H9 (cell line): ENCODE data around the gene ANKRD40. TPM values are rescaled to one million over a fixed set of nuclear protein-coding genes. Genes with fewer than 3 reads are reported as not detected.

ENCODE experiments used
- DNase-seq: peaks from one replicate; pipeline ENCODE4 v3.0.0-alpha.2; 2017
- H2AFZ ChIP-seq: one replicate; pipeline ENCODE4 v1.6.1; 2013; ENCODE audit warnings: mild to moderate bottlenecking, low read length, control low read depth, moderate library complexity
- H2AK5ac ChIP-seq: 2 replicates; pipeline ENCODE4 v1.6.1; 2013; ENCODE audit warnings: low read length, control low read depth, mixed read lengths; ENCODE audit not compliant: insufficient read length
- H2BK120ac ChIP-seq: one replicate; pipeline ENCODE4 v1.6.1; 2013; ENCODE audit warnings: low read depth, mild to moderate bottlenecking, low read length, control low read depth, inconsistent platforms; ENCODE audit not compliant: poor library complexity, severe bottlenecking
- H2BK12ac ChIP-seq: 2 replicates; pipeline ENCODE4 v1.6.1; 2013; ENCODE audit warnings: low read length, control low read depth, mixed read lengths, low read depth; ENCODE audit not compliant: insufficient read length
- H2BK15ac ChIP-seq: 2 replicates; pipeline ENCODE4 v1.6.1; 2013; ENCODE audit warnings: low read depth, low read length, control low read depth
- H2BK20ac ChIP-seq: one replicate; pipeline ENCODE4 v1.6.1; 2013; ENCODE audit warnings: low read depth, mild to moderate bottlenecking, low read length, control low read depth, inconsistent platforms; ENCODE audit not compliant: poor library complexity, severe bottlenecking
- H2BK5ac ChIP-seq: 2 replicates; pipeline ENCODE4 v1.6.1; 2013; ENCODE audit warnings: low read length, control low read depth, mixed read lengths; ENCODE audit not compliant: insufficient read length
- H3K14ac ChIP-seq: 2 replicates; pipeline ENCODE4 v1.6.1; 2013; ENCODE audit warnings: low read length, control low read depth; ENCODE audit not compliant: insufficient read depth
- H3K18ac ChIP-seq: 2 replicates; pipeline ENCODE4 v1.6.1; 2013; ENCODE audit warnings: low read depth, mild to moderate bottlenecking, mixed read lengths, low read length, control low read depth; ENCODE audit not compliant: insufficient read length
- H3K23ac ChIP-seq: 2 replicates; pipeline ENCODE4 v1.6.1; 2013; ENCODE audit warnings: low read length, control low read depth, mixed read lengths, low read depth; ENCODE audit not compliant: insufficient read length
- H3K23me2 ChIP-seq: 2 replicates; pipeline ENCODE4 v1.6.1; 2013; ENCODE audit warnings: low read depth, mild to moderate bottlenecking, mixed read lengths, low read length, control low read depth; ENCODE audit not compliant: insufficient read length, poor library complexity, severe bottlenecking
- H3K27ac ChIP-seq: 2 replicates; pipeline ENCODE4 v1.5.1; 2013; ENCODE audit warnings: low read length, control low read depth, mixed read lengths, low read depth; ENCODE audit not compliant: insufficient read length
- H3K27me3 ChIP-seq: 2 replicates; pipeline ENCODE4 v1.6.1; 2013; ENCODE audit warnings: low read length, control low read depth, inconsistent platforms; ENCODE audit not compliant: insufficient read depth
- H3K4ac ChIP-seq: 2 replicates; pipeline ENCODE4 v1.6.1; 2013; ENCODE audit warnings: low read depth, mild to moderate bottlenecking, control low read depth, inconsistent platforms, low read length, moderate library complexity
- H3K4me1 ChIP-seq: 2 replicates; pipeline ENCODE4 v1.6.1; 2013; ENCODE audit warnings: low read length, control low read depth, inconsistent platforms; ENCODE audit not compliant: insufficient read depth
- H3K4me2 ChIP-seq: 2 replicates; pipeline ENCODE4 v1.6.1; 2013; ENCODE audit warnings: low read length, control low read depth, mixed read lengths; ENCODE audit not compliant: insufficient read length, insufficient read depth
- H3K56ac ChIP-seq: 2 replicates; pipeline ENCODE4 v1.6.1; 2013; ENCODE audit warnings: low read depth, mild to moderate bottlenecking, mixed read lengths, low read length, control low read depth; ENCODE audit not compliant: insufficient read length
- H3K79me1 ChIP-seq: 2 replicates; pipeline ENCODE4 v1.6.1; 2013; ENCODE audit warnings: low read depth, mild to moderate bottlenecking, moderate library complexity, low read length, control low read depth, inconsistent platforms; ENCODE audit not compliant: insufficient read depth, poor library complexity, severe bottlenecking
- H3K79me2 ChIP-seq: 2 replicates; pipeline ENCODE4 v1.6.1; 2013; ENCODE audit warnings: low read length, control low read depth, inconsistent platforms; ENCODE audit not compliant: insufficient read depth
- H3K9ac ChIP-seq: 2 replicates; pipeline ENCODE4 v1.6.1; 2013; ENCODE audit warnings: low read length, control low read depth, mixed read lengths; ENCODE audit not compliant: insufficient read length; ENCODE audit errors: extremely low read depth
- H3K9me3 ChIP-seq: one replicate; pipeline ENCODE4 v1.6.1; 2013; ENCODE audit warnings: low read depth, low read length, inconsistent platforms; ENCODE audit not compliant: control insufficient read depth
- H3T11ph ChIP-seq: one replicate; pipeline ENCODE4 v1.6.1; 2013; ENCODE audit warnings: mild to moderate bottlenecking, low read length, control low read depth, inconsistent platforms
- H4K20me1 ChIP-seq: one replicate; pipeline ENCODE4 v1.6.1; 2013; ENCODE audit not compliant: control insufficient read depth, insufficient read length, insufficient read depth
- H4K5ac ChIP-seq: 2 replicates; pipeline ENCODE4 v1.6.1; 2013; ENCODE audit warnings: low read depth, mild to moderate bottlenecking, mixed read lengths, low read length, control low read depth; ENCODE audit not compliant: insufficient read length
- H4K8ac ChIP-seq: replicated peaks from 2 replicates; pipeline ENCODE4 v1.6.1; 2013; ENCODE audit warnings: low read length, control low read depth, mixed read lengths, low read depth; ENCODE audit not compliant: insufficient read length
- H4K91ac ChIP-seq: 2 replicates; pipeline ENCODE4 v1.6.1; 2013; ENCODE audit warnings: low read depth, mild to moderate bottlenecking, moderate library complexity, mixed read lengths, low read length, control low read depth; ENCODE audit not compliant: insufficient read length
- H3K27ac Mint-ChIP-seq, 3 experiments: 2 replicates in 2 of 3; 3 replicates in 1 of 3; pipeline ENCODE4 v1.8.0; 2020 to 2021; ENCODE audit warnings: mixed read lengths in 3 of 3, mild to moderate bottlenecking in 1 of 3, moderate library complexity in 1 of 3
- H3K27me3 Mint-ChIP-seq: 2 replicates; pipeline ENCODE4 v1.8.0; 2021; ENCODE audit warnings: low read depth, mild to moderate bottlenecking, moderate library complexity, mixed read lengths
- H3K36me3 Mint-ChIP-seq, 3 experiments: 2 replicates in 2 of 3; 3 replicates in 1 of 3; pipeline ENCODE4 v1.8.0; 2020 to 2021; ENCODE audit warnings: low read depth in 3 of 3, mixed read lengths in 3 of 3; ENCODE audit not compliant: insufficient read depth in 1 of 3
- H3K4me1 Mint-ChIP-seq, 2 experiments: 2 replicates each; pipeline ENCODE4 v1.8.0; 2020; ENCODE audit warnings: mixed read lengths in 2 of 2
- H3K4me3 Mint-ChIP-seq, 2 experiments: 2 replicates in 1 of 2; 3 replicates in 1 of 2; pipeline ENCODE4 v1.8.0; 2020 to 2021; ENCODE audit warnings: mild to moderate bottlenecking in 2 of 2, mixed read lengths in 2 of 2, moderate library complexity in 1 of 2
- H3K9me3 Mint-ChIP-seq, 2 experiments: 2 replicates in 1 of 2; 3 replicates in 1 of 2; pipeline ENCODE4 v1.8.0; 2020; ENCODE audit warnings: mild to moderate bottlenecking in 2 of 2, mixed read lengths in 2 of 2, moderate library complexity in 1 of 2
- WGBS: extraction: QIAGEN DNeasy Blood & Tissue Kit; methylation state at CpG from one replicate; pipeline ENCODE4 v1.1.7; 2013; ENCODE audit warnings: missing lambda C conversion rate, low lambda C conversion rate, mixed read lengths; ENCODE audit not compliant: insufficient read length; ENCODE audit errors: extremely low coverage; 5-methylcytosine and 5-hydroxymethylcytosine counted together
- total RNA-seq: library from RNA; stranded (reverse); gene quantifications from 2 replicates; pipeline ENCODE4 v1.2.1, GENCODE V29; 2021
- TF ChIP-seq, protein P1 (sequence below): fragments of 200-600 bp; sonication (generic); conservative IDR thresholded peaks from 3 replicates; pipeline ENCODE4 v1.8.0; 2021; ENCODE audit warnings: antibody characterized with exemption, mild to moderate bottlenecking

ANKRD40 gene
- total RNA-seq, 1 experiment from 2014 or later, result 54.3 TPM

DNA sequence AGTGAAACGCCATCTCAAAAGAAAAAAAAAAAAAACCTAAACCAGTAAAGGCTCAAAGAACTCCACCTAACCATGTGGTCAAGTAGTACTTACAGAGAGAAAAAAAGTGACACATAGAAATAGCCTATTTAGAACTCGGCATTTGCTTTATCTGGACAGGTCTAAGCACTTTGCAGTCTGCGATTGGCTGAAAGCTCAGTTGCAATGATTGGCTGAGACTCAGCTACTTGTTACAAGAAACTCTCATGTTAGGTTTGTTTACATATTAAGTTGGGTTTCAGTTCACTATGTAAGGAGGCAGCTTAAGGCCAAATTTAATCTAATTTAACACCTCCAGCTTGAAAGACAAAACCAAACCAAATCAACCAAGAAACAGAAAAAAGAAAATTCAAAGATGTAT lies 54.0 kb downstream of the ANKRD40 start:
- Histone ChIP-seq H3K9me3 (no peaks in the 10 kb centered on the region), H2BK15ac (no peak overlapping the region), H2BK120ac (no peak overlapping the region), H4K20me1 (no peaks in the 10 kb centered on the region), H3K79me1 (no peaks in the 10 kb centered on the region), H3K23me2 (no peaks in the 10 kb centered on the region), H4K8ac (no peak overlapping the region), H3K4ac (no peak overlapping the region), H2BK20ac (no peak overlapping the region), H4K5ac (no peak overlapping the region), H3T11ph (no peak overlapping the region), H3K4me1 (no peaks in the 10 kb centered on the region), H3K79me2 (no peaks in the 10 kb centered on the region), H3K27ac (no peak overlapping the region), H2AK5ac (no peak overlapping the region), H3K9ac (no peak overlapping the region), H2BK12ac (no peak overlapping the region), H3K23ac (no peak overlapping the region), H2BK5ac (no peak overlapping the region), H4K91ac (no peak overlapping the region), H3K18ac (no peak overlapping the region), H3K14ac (no peak overlapping the region), H3K4me2 (no peak overlapping the region), H2AFZ (no peak overlapping the region), H3K56ac (no peak overlapping the region), H3K27me3 (no peaks in the 10 kb centered on the region)
- Mint-ChIP-seq H3K27me3 (peaks cover 5% of the 10 kb centered on the region), H3K4me3 (no peak overlapping the region), H3K27ac (no peak overlapping the region), H3K9me3 (peaks cover 0 to 7% of the 10 kb centered on the region in 2 experiments; a peak in 4 of 5 replicates), H3K36me3 (no peaks in the 10 kb centered on the region), H3K4me1 (no peaks in the 10 kb centered on the region)
- DNase-seq, result no peak
- TF ChIP-seq, protein P1, sequence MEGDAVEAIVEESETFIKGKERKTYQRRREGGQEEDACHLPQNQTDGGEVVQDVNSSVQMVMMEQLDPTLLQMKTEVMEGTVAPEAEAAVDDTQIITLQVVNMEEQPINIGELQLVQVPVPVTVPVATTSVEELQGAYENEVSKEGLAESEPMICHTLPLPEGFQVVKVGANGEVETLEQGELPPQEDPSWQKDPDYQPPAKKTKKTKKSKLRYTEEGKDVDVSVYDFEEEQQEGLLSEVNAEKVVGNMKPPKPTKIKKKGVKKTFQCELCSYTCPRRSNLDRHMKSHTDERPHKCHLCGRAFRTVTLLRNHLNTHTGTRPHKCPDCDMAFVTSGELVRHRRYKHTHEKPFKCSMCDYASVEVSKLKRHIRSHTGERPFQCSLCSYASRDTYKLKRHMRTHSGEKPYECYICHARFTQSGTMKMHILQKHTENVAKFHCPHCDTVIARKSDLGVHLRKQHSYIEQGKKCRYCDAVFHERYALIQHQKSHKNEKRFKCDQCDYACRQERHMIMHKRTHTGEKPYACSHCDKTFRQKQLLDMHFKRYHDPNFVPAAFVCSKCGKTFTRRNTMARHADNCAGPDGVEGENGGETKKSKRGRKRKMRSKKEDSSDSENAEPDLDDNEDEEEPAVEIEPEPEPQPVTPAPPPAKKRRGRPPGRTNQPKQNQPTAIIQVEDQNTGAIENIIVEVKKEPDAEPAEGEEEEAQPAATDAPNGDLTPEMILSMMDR, result no peak
- no CpG with 5 or more reads among the region's 3 CpGs for whole genome bisulfite sequencing
